Endothelial cell of umbilical vein (primary cell): ENCODE results near the gene N4BP2.

Experiments used
- CTCF ChIP-seq, 2 donors: IDR thresholded peaks; 1 replicate in 1 of 2; 2 replicates in 1 of 2; pipeline ENCODE4 v1.5.1; 2011; ENCODE audit warnings: low read length in 2 of 2, mild to moderate bottlenecking in 2 of 2, moderate library complexity in 2 of 2, control low read depth in 1 of 2, inconsistent platforms in 1 of 2, low read depth in 1 of 2; ENCODE audit not compliant: insufficient read depth in 1 of 2; ENCODE audit errors: extremely low read depth in 1 of 2
- EZH2 ChIP-seq: IDR thresholded peaks from 2 replicates; pipeline ENCODE4 v1.6.1; 2012; ENCODE audit warnings: borderline replicate concordance, low read depth, mild to moderate bottlenecking, moderate library complexity, low read length, inconsistent platforms; ENCODE audit not compliant: severe bottlenecking
- MAX ChIP-seq: IDR thresholded peaks from 2 replicates; pipeline ENCODE4 v1.6.1; 2011; ENCODE audit not compliant: insufficient read depth, insufficient read length
- MYC ChIP-seq: IDR thresholded peaks from one replicate; pipeline ENCODE4 v1.6.1; 2011; ENCODE audit warnings: mild to moderate bottlenecking, low read depth, low read length
- POLR2A ChIP-seq: IDR thresholded peaks from 2 replicates; pipeline ENCODE4 v1.6.1; 2012; ENCODE audit warnings: low read depth, mild to moderate bottlenecking, control low read depth, low read length
- POLR2AphosphoS5 ChIP-seq: IDR thresholded peaks from 2 replicates; pipeline ENCODE4 v1.6.1; 2012; ENCODE audit warnings: low read depth, mild to moderate bottlenecking, control low read depth, low read length, moderate library complexity; ENCODE audit not compliant: insufficient read depth

- no peak for TF ChIP-seq CTCF (IDR thresholded peaks at IDR 0.05; ENCODE audit: extremely low read depth in 1 of 2, insufficient read depth in 1 of 2, low read depth in 1 of 2, low read length in 2 of 2)
- TF ChIP-seq POLR2AphosphoS5: no peak
- no peak for TF ChIP-seq POLR2A
- TF ChIP-seq MAX: no peak
- no peak for TF ChIP-seq EZH2
- TF ChIP-seq MYC: no peak
These were observed 15.7 kb upstream of the N4BP2 start for GRCh38 chr4:40040908-40041307.
